C4-2B (cell line): ENCODE data around the gene CHN1.

ENCODE experiments used
- H3K27ac ChIP-seq: fragments of 450-650 bp; 2 replicates; pipeline ENCODE4 v1.5.1; 2017
- CTCF ChIP-seq: fragments of 450-650 bp; conservative IDR thresholded peaks from 2 replicates; pipeline ENCODE4 v1.5.1; 2017; ENCODE audit warnings: mild to moderate bottlenecking
- ZFX ChIP-seq: fragments of 450-650 bp; IDR thresholded peaks from 2 replicates; pipeline ENCODE4 v1.6.1; 2017

Gene CHN1

GRCh38 chr2:174772472-174772801, 232.7 kb downstream of the CHN1 start:
- no peak overlapping the region for H3K27ac ChIP-seq
- TF ChIP-seq CTCF (no peak), ZFX (no peak)

GRCh38 chr2:174771631-174772471, 233.3 kb downstream of the CHN1 start:
- no peak for TF ChIP-seq ZFX
- peak; percentile 83 for TF ChIP-seq CTCF
- H3K27ac ChIP-seq: no peak overlapping the region

GRCh38 chr2:174771136-174771535, 234.0 kb downstream of the CHN1 start:
- TF ChIP-seq CTCF (no peak), ZFX (no peak)
- no peak overlapping the region for H3K27ac ChIP-seq

- no peak overlapping the region for H3K27ac ChIP-seq
- no peak for TF ChIP-seq ZFX
- TF ChIP-seq CTCF: no peak
Observed at GRCh38 chr2:174768557-174768956, 236.6 kb downstream of the CHN1 start.

- TF ChIP-seq CTCF: no peak
- no peak for TF ChIP-seq ZFX
- H3K27ac ChIP-seq: no peak overlapping the region
Observed at GRCh38 chr2:174766271-174766670, 238.9 kb downstream of the CHN1 start.

- no peak overlapping the region for H3K27ac ChIP-seq
- TF ChIP-seq ZFX: no peak
- no peak for TF ChIP-seq CTCF
Observed at GRCh38 chr2:174765576-174765975, 239.6 kb downstream of the CHN1 start.

- H3K27ac ChIP-seq: no peak within 1 kb of the TSS
- TF ChIP-seq CTCF: no peak
- no peak for TF ChIP-seq ZFX
Observed at GRCh38 chr2:174764280-174765255, 240.6 kb downstream of the CHN1 start, which contains the start of gene CHRNA1. Gene CHRNA1, minus strand, starts transcription at chr2:174764472. Its CDS starts 78 bp downstream, at chr2:174764394.
